RPMI8226 (cell line): ENCODE measurements around the gene CFAP92.

Experiments used
- DNase-seq: peaks from one replicate; pipeline ENCODE4 v3.0.0-alpha.2; 2015

Gene CFAP92

GRCh38 chr3:128864351-128864811 lies 129.5 kb downstream of the CFAP92 start:
- no peak for DNase-seq

- no peak for DNase-seq
Measured at GRCh38 chr3:128863560-128863959, 130.3 kb downstream of the CFAP92 start.

GRCh38 chr3:128861491-128861890 lies 132.4 kb downstream of the CFAP92 start:
- DNase-seq = no peak
